H9 (cell line): ENCODE results near the gene MIER2. TPM values are rescaled to one million over a fixed set of nuclear protein-coding genes. Genes with fewer than 3 reads are reported as not detected.
A peak's percentile ranks its signal among the peaks of the same experiment; 100 is the strongest.

ENCODE experiments used
- DNase-seq: peaks from one replicate; pipeline ENCODE4 v3.0.0-alpha.2; 2017
- H2AFZ ChIP-seq: one replicate; pipeline ENCODE4 v1.6.1; 2013; ENCODE audit warnings: mild to moderate bottlenecking, low read length, control low read depth, moderate library complexity
- H2AK5ac ChIP-seq: 2 replicates; pipeline ENCODE4 v1.6.1; 2013; ENCODE audit warnings: low read length, control low read depth, mixed read lengths; ENCODE audit not compliant: insufficient read length
- H2BK120ac ChIP-seq: one replicate; pipeline ENCODE4 v1.6.1; 2013; ENCODE audit warnings: low read depth, mild to moderate bottlenecking, low read length, control low read depth, inconsistent platforms; ENCODE audit not compliant: poor library complexity, severe bottlenecking
- H2BK12ac ChIP-seq: 2 replicates; pipeline ENCODE4 v1.6.1; 2013; ENCODE audit warnings: low read length, control low read depth, mixed read lengths, low read depth; ENCODE audit not compliant: insufficient read length
- H2BK15ac ChIP-seq: 2 replicates; pipeline ENCODE4 v1.6.1; 2013; ENCODE audit warnings: low read depth, low read length, control low read depth
- H2BK20ac ChIP-seq: one replicate; pipeline ENCODE4 v1.6.1; 2013; ENCODE audit warnings: low read depth, mild to moderate bottlenecking, low read length, control low read depth, inconsistent platforms; ENCODE audit not compliant: poor library complexity, severe bottlenecking
- H2BK5ac ChIP-seq: 2 replicates; pipeline ENCODE4 v1.6.1; 2013; ENCODE audit warnings: low read length, control low read depth, mixed read lengths; ENCODE audit not compliant: insufficient read length
- H3K14ac ChIP-seq: 2 replicates; pipeline ENCODE4 v1.6.1; 2013; ENCODE audit warnings: low read length, control low read depth; ENCODE audit not compliant: insufficient read depth
- H3K18ac ChIP-seq: 2 replicates; pipeline ENCODE4 v1.6.1; 2013; ENCODE audit warnings: low read depth, mild to moderate bottlenecking, mixed read lengths, low read length, control low read depth; ENCODE audit not compliant: insufficient read length
- H3K23ac ChIP-seq: 2 replicates; pipeline ENCODE4 v1.6.1; 2013; ENCODE audit warnings: low read length, control low read depth, mixed read lengths, low read depth; ENCODE audit not compliant: insufficient read length
- H3K23me2 ChIP-seq: 2 replicates; pipeline ENCODE4 v1.6.1; 2013; ENCODE audit warnings: low read depth, mild to moderate bottlenecking, mixed read lengths, low read length, control low read depth; ENCODE audit not compliant: insufficient read length, poor library complexity, severe bottlenecking
- H3K27ac ChIP-seq: 2 replicates; pipeline ENCODE4 v1.5.1; 2013; ENCODE audit warnings: low read length, control low read depth, mixed read lengths, low read depth; ENCODE audit not compliant: insufficient read length
- H3K27me3 ChIP-seq: 2 replicates; pipeline ENCODE4 v1.6.1; 2013; ENCODE audit warnings: low read length, control low read depth, inconsistent platforms; ENCODE audit not compliant: insufficient read depth
- H3K4ac ChIP-seq: 2 replicates; pipeline ENCODE4 v1.6.1; 2013; ENCODE audit warnings: low read depth, mild to moderate bottlenecking, control low read depth, inconsistent platforms, low read length, moderate library complexity
- H3K4me1 ChIP-seq: 2 replicates; pipeline ENCODE4 v1.6.1; 2013; ENCODE audit warnings: low read length, control low read depth, inconsistent platforms; ENCODE audit not compliant: insufficient read depth
- H3K4me2 ChIP-seq: 2 replicates; pipeline ENCODE4 v1.6.1; 2013; ENCODE audit warnings: low read length, control low read depth, mixed read lengths; ENCODE audit not compliant: insufficient read length, insufficient read depth
- H3K56ac ChIP-seq: 2 replicates; pipeline ENCODE4 v1.6.1; 2013; ENCODE audit warnings: low read depth, mild to moderate bottlenecking, mixed read lengths, low read length, control low read depth; ENCODE audit not compliant: insufficient read length
- H3K79me1 ChIP-seq: 2 replicates; pipeline ENCODE4 v1.6.1; 2013; ENCODE audit warnings: low read depth, mild to moderate bottlenecking, moderate library complexity, low read length, control low read depth, inconsistent platforms; ENCODE audit not compliant: insufficient read depth, poor library complexity, severe bottlenecking
- H3K79me2 ChIP-seq: 2 replicates; pipeline ENCODE4 v1.6.1; 2013; ENCODE audit warnings: low read length, control low read depth, inconsistent platforms; ENCODE audit not compliant: insufficient read depth
- H3K9ac ChIP-seq: 2 replicates; pipeline ENCODE4 v1.6.1; 2013; ENCODE audit warnings: low read length, control low read depth, mixed read lengths; ENCODE audit not compliant: insufficient read length; ENCODE audit errors: extremely low read depth
- H3K9me3 ChIP-seq: one replicate; pipeline ENCODE4 v1.6.1; 2013; ENCODE audit warnings: low read depth, low read length, inconsistent platforms; ENCODE audit not compliant: control insufficient read depth
- H3T11ph ChIP-seq: one replicate; pipeline ENCODE4 v1.6.1; 2013; ENCODE audit warnings: mild to moderate bottlenecking, low read length, control low read depth, inconsistent platforms
- H4K20me1 ChIP-seq: one replicate; pipeline ENCODE4 v1.6.1; 2013; ENCODE audit not compliant: control insufficient read depth, insufficient read length, insufficient read depth
- H4K5ac ChIP-seq: 2 replicates; pipeline ENCODE4 v1.6.1; 2013; ENCODE audit warnings: low read depth, mild to moderate bottlenecking, mixed read lengths, low read length, control low read depth; ENCODE audit not compliant: insufficient read length
- H4K8ac ChIP-seq: replicated peaks from 2 replicates; pipeline ENCODE4 v1.6.1; 2013; ENCODE audit warnings: low read length, control low read depth, mixed read lengths, low read depth; ENCODE audit not compliant: insufficient read length
- H4K91ac ChIP-seq: 2 replicates; pipeline ENCODE4 v1.6.1; 2013; ENCODE audit warnings: low read depth, mild to moderate bottlenecking, moderate library complexity, mixed read lengths, low read length, control low read depth; ENCODE audit not compliant: insufficient read length
- H3K27ac Mint-ChIP-seq, 3 experiments: 2 replicates in 2 of 3; 3 replicates in 1 of 3; pipeline ENCODE4 v1.8.0; 2020 to 2021; ENCODE audit warnings: mixed read lengths in 3 of 3, mild to moderate bottlenecking in 1 of 3, moderate library complexity in 1 of 3
- H3K27me3 Mint-ChIP-seq: 2 replicates; pipeline ENCODE4 v1.8.0; 2021; ENCODE audit warnings: low read depth, mild to moderate bottlenecking, moderate library complexity, mixed read lengths
- H3K36me3 Mint-ChIP-seq, 3 experiments: 2 replicates in 2 of 3; 3 replicates in 1 of 3; pipeline ENCODE4 v1.8.0; 2020 to 2021; ENCODE audit warnings: low read depth in 3 of 3, mixed read lengths in 3 of 3; ENCODE audit not compliant: insufficient read depth in 1 of 3
- H3K4me1 Mint-ChIP-seq, 2 experiments: 2 replicates each; pipeline ENCODE4 v1.8.0; 2020; ENCODE audit warnings: mixed read lengths in 2 of 2
- H3K4me3 Mint-ChIP-seq, 2 experiments: 2 replicates in 1 of 2; 3 replicates in 1 of 2; pipeline ENCODE4 v1.8.0; 2020 to 2021; ENCODE audit warnings: mild to moderate bottlenecking in 2 of 2, mixed read lengths in 2 of 2, moderate library complexity in 1 of 2
- H3K9me3 Mint-ChIP-seq, 2 experiments: 2 replicates in 1 of 2; 3 replicates in 1 of 2; pipeline ENCODE4 v1.8.0; 2020; ENCODE audit warnings: mild to moderate bottlenecking in 2 of 2, mixed read lengths in 2 of 2, moderate library complexity in 1 of 2
- WGBS: extraction: QIAGEN DNeasy Blood & Tissue Kit; methylation state at CpG from one replicate; pipeline ENCODE4 v1.1.7; 2013; ENCODE audit warnings: missing lambda C conversion rate, low lambda C conversion rate, mixed read lengths; ENCODE audit not compliant: insufficient read length; ENCODE audit errors: extremely low coverage; 5-methylcytosine and 5-hydroxymethylcytosine counted together
- total RNA-seq: library from RNA; stranded (reverse); gene quantifications from 2 replicates; pipeline ENCODE4 v1.2.1, GENCODE V29; 2021
- TF ChIP-seq, protein P1 (sequence below): fragments of 200-600 bp; sonication (generic); conservative IDR thresholded peaks from 3 replicates; pipeline ENCODE4 v1.8.0; 2021; ENCODE audit warnings: antibody characterized with exemption, mild to moderate bottlenecking

MIER2 gene
- total RNA-seq, 1 experiment from 2014 or later: 60.5 TPM

DNA sequence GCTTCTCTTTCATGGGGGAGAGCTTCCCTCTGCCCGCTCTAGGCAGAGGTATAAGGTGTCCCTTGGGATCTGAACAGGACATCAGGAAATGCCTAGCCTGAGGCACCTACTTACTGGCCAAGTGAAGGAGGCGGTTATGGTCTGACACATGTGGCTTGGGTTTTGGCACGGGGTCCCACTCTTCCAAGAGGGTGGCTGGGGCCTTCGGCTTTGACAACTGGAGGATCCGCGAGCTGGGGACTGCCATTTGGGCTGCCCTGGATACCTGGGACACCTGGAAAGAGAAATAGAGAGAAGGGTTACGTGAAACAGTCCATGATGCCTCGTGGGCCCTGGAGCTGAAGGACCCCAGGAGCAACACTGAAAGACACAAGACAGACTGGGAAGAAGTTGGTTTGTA is 22.4 kb upstream of the MIER2 start:
- Mint-ChIP-seq H3K9me3 (peaks cover 6 to 10% of the 10 kb centered on the region in 2 experiments; a peak in 3 of 5 replicates), H3K4me3 (no peak overlapping the region), H3K27me3 (peaks cover 26% of the 10 kb centered on the region), H3K4me1 (peaks cover 0 to 7% of the 10 kb centered on the region in 2 experiments; a peak in 1 of 4 replicates), H3K27ac (no peak overlapping the region), H3K36me3 (peaks cover 0 to 4% (median 3%) of the 10 kb centered on the region in 3 experiments; a peak in 4 of 7 replicates)
- no peak overlapping the region for H2BK5ac ChIP-seq
- H3K14ac ChIP-seq: no peak overlapping the region
- DNase-seq: peak; percentile 11
- H4K8ac ChIP-seq: no peak overlapping the region
- no peak overlapping the region for H4K5ac ChIP-seq
- no peak overlapping the region for H3K4ac ChIP-seq
- H3K4me2 ChIP-seq: no peak overlapping the region
- H2AFZ ChIP-seq: no peak overlapping the region
- H3K27ac ChIP-seq: no peak overlapping the region
- H3T11ph ChIP-seq: no peak overlapping the region
- no peak overlapping the region for H3K18ac ChIP-seq
- H3K9me3 ChIP-seq: no peaks in the 10 kb centered on the region
- H3K4me1 ChIP-seq: no peaks in the 10 kb centered on the region
- WGBS: no CpG with 5 or more reads among the region's 8 CpGs
- no peaks in the 10 kb centered on the region for H3K79me1 ChIP-seq
- no peaks in the 10 kb centered on the region; the same call in 1 of the 2 replicates for H3K27me3 ChIP-seq
- no peak overlapping the region for H2BK20ac ChIP-seq
- H3K9ac ChIP-seq: no peak overlapping the region
- no peak overlapping the region for H2BK15ac ChIP-seq
- no peak overlapping the region for H2BK12ac ChIP-seq
- no peak overlapping the region for H3K56ac ChIP-seq
- H4K20me1 ChIP-seq: no peaks in the 10 kb centered on the region
- H3K23me2 ChIP-seq: no peaks in the 10 kb centered on the region
- no peak overlapping the region for H3K23ac ChIP-seq
- no peaks in the 10 kb centered on the region for H3K79me2 ChIP-seq
- no peak overlapping the region for H2AK5ac ChIP-seq
- no peak overlapping the region for H4K91ac ChIP-seq
- H2BK120ac ChIP-seq: no peak overlapping the region
- TF ChIP-seq, protein P1, sequence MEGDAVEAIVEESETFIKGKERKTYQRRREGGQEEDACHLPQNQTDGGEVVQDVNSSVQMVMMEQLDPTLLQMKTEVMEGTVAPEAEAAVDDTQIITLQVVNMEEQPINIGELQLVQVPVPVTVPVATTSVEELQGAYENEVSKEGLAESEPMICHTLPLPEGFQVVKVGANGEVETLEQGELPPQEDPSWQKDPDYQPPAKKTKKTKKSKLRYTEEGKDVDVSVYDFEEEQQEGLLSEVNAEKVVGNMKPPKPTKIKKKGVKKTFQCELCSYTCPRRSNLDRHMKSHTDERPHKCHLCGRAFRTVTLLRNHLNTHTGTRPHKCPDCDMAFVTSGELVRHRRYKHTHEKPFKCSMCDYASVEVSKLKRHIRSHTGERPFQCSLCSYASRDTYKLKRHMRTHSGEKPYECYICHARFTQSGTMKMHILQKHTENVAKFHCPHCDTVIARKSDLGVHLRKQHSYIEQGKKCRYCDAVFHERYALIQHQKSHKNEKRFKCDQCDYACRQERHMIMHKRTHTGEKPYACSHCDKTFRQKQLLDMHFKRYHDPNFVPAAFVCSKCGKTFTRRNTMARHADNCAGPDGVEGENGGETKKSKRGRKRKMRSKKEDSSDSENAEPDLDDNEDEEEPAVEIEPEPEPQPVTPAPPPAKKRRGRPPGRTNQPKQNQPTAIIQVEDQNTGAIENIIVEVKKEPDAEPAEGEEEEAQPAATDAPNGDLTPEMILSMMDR: no peak
